T47D (cell line): ENCODE results near the gene KCNJ10.

Source experiments
- DNase-seq, 2 experiments: peaks; one replicate each; pipeline versions ENCODE4 v3.0.0 to v3.0.0-alpha.2; 2011 to 2012; ENCODE audit warnings: low read depth in 1 of 2, low spot score in 1 of 2
- JUND ChIP-seq: IDR thresholded peaks from 2 replicates; pipeline ENCODE4 v1.6.1; 2012; ENCODE audit warnings: low read depth
- in situ Hi-C: cut with HindIII; loops from 2 replicates; pipeline ENCODE4 v1.10.0; 2016; ENCODE audit warnings: low sequenced_read_pairs, low pct_unique_long_range_greater_than_20kb

The KCNJ10 gene

GRCh38 chr1:159960721-159961381 lies 109.1 kb downstream of the KCNJ10 start:
- TF ChIP-seq JUND = no peak
- in situ Hi-C loops = no loop called here
- no peak for DNase-seq

GRCh38 chr1:159959451-159959850 lies 110.5 kb downstream of the KCNJ10 start:
- in situ Hi-C loops = no loop called here
- no peak for TF ChIP-seq JUND
- peak in 1 of 2 experiments; percentile 95 for DNase-seq

- DNase-seq = no peak
- in situ Hi-C loops = no loop called here
- no peak for TF ChIP-seq JUND
These were observed 111.1 kb downstream of the KCNJ10 start for GRCh38 chr1:159958719-159959380.

- peak in 1 of 2 experiments; percentile 56 for DNase-seq
- in situ Hi-C loops = no loop called here
- TF ChIP-seq JUND = no peak
These were observed 112.1 kb downstream of the KCNJ10 start for GRCh38 chr1:159957824-159958268.

- no peak for TF ChIP-seq JUND
- in situ Hi-C loops = no loop called here
- DNase-seq = no peak
These were observed 114.5 kb downstream of the KCNJ10 start for GRCh38 chr1:159955456-159955855.

- in situ Hi-C loops = no loop called here
- no peak for TF ChIP-seq JUND
- DNase-seq = no peak
These were observed 116.1 kb downstream of the KCNJ10 start, which contains the start of gene SLAMF9 for GRCh38 chr1:159953536-159954515. Gene SLAMF9 (minus strand): TSS chr1:159954237. CDS start chr1:159954137, 100 bp downstream.

- no peak for TF ChIP-seq JUND
- DNase-seq = no peak
- in situ Hi-C loops = no loop called here
These were observed 117.0 kb downstream of the KCNJ10 start for GRCh38 chr1:159952932-159953331.

- TF ChIP-seq JUND = no peak
- in situ Hi-C loops = no loop called here
These were observed 118.4 kb downstream of the KCNJ10 start for GRCh38 chr1:159951551-159951950.

GRCh38 chr1:159951016-159951415 lies 118.9 kb downstream of the KCNJ10 start:
- no peak for TF ChIP-seq JUND

More at GRCh38 chr1:159951551-159951950, 118.4 kb downstream of the KCNJ10 start:
- DNase-seq = no peak

GRCh38 chr1:159949981-159950381 lies 120.0 kb downstream of the KCNJ10 start:
- no peak for TF ChIP-seq JUND
- in situ Hi-C loops = no loop called here
- DNase-seq = no peak

More at GRCh38 chr1:159951016-159951415, 118.9 kb downstream of the KCNJ10 start:
- no peak for DNase-seq
- in situ Hi-C loops = no loop called here

GRCh38 chr1:159949123-159949522 lies 120.8 kb downstream of the KCNJ10 start:
- DNase-seq = no peak
- TF ChIP-seq JUND = no peak
- in situ Hi-C loops = no loop called here
